ENCODE data around the gene MYBPC3.
"Not testable (repeated sequence)": the region's sequence is repeated elsewhere in the genome, so short reads cannot be mapped to it uniquely, and the experiment has no call there.

The MYBPC3 gene

GRCh38 chr11:47340980-47341775 is 11.3 kb downstream of the MYBPC3 start:
- no peak for DNase-seq (ENCODE audit: extremely low read depth in 1 of 2, low read depth in 1 of 2)

GRCh38 chr11:47340010-47340409 is 12.5 kb downstream of the MYBPC3 start:
- DNase-seq (ENCODE audit: extremely low read depth in 1 of 2, low read depth in 1 of 2), result no peak

GRCh38 chr11:47338396-47339241 is 13.9 kb downstream of the MYBPC3 start:
- no peak for DNase-seq (ENCODE audit: extremely low read depth in 1 of 2, low read depth in 1 of 2)

- no peak for DNase-seq (ENCODE audit: extremely low read depth in 1 of 2, low read depth in 1 of 2)
These were observed 15.1 kb downstream of the MYBPC3 start for GRCh38 chr11:47337229-47337924.

- no peak for DNase-seq (ENCODE audit: extremely low read depth in 1 of 2, low read depth in 1 of 2)
These were observed 15.9 kb downstream of the MYBPC3 start for GRCh38 chr11:47336595-47336994.

- DNase-seq (ENCODE audit: extremely low read depth in 1 of 2, low read depth in 1 of 2), result no peak
These were observed 16.8 kb downstream of the MYBPC3 start for GRCh38 chr11:47335733-47336132.

GRCh38 chr11:47334699-47335411 is 17.6 kb downstream of the MYBPC3 start:
- DNase-seq (ENCODE audit: extremely low read depth in 1 of 2, low read depth in 1 of 2), result not testable (repeated sequence)

GRCh38 chr11:47333886-47334443 is 18.5 kb downstream of the MYBPC3 start:
- DNase-seq (ENCODE audit: extremely low read depth in 1 of 2, low read depth in 1 of 2), result no peak

- no peak for DNase-seq (ENCODE audit: extremely low read depth in 1 of 2, low read depth in 1 of 2)
These were observed 19.0 kb downstream of the MYBPC3 start for GRCh38 chr11:47333526-47333845.

GRCh38 chr11:47332791-47333525 is 19.5 kb downstream of the MYBPC3 start:
- no peak for DNase-seq (ENCODE audit: extremely low read depth in 1 of 2, low read depth in 1 of 2)

GRCh38 chr11:47332303-47332711 is 20.2 kb downstream of the MYBPC3 start:
- DNase-seq (ENCODE audit: extremely low read depth in 1 of 2, low read depth in 1 of 2), result no peak

- no peak for DNase-seq (ENCODE audit: extremely low read depth in 1 of 2, low read depth in 1 of 2)
These were observed 20.8 kb downstream of the MYBPC3 start for GRCh38 chr11:47331454-47332302.

GRCh38 chr11:47329987-47330931 is 22.2 kb downstream of the MYBPC3 start:
- no peak for DNase-seq (ENCODE audit: extremely low read depth in 1 of 2, low read depth in 1 of 2)

GRCh38 chr11:47329431-47329986 is 23.0 kb downstream of the MYBPC3 start:
- no peak for DNase-seq (ENCODE audit: extremely low read depth in 1 of 2, low read depth in 1 of 2)

- no peak for DNase-seq (ENCODE audit: extremely low read depth in 1 of 2, low read depth in 1 of 2)
These were observed 23.8 kb downstream of the MYBPC3 start for GRCh38 chr11:47328449-47329390.

- DNase-seq (ENCODE audit: extremely low read depth in 1 of 2, low read depth in 1 of 2), result no peak
These were observed 24.6 kb downstream of the MYBPC3 start for GRCh38 chr11:47327949-47328348.
